Right lobe of liver (tissue), 4 donors: ENCODE measurements around the gene EEF2K.

Experiments used
- POLR2A ChIP-seq: fragments of 450-650 bp; IDR thresholded peaks from one replicate; pipeline ENCODE4 v1.6.1; 2017; ENCODE audit warnings: antibody characterized with exemption, mild to moderate bottlenecking
- TF ChIP-seq, protein P1 (sequence below), 4 donors: fragments of 200-600 bp in 3 of 4; fragments of 450-650 bp in 1 of 4; IDR thresholded peaks; one replicate each; pipeline versions ENCODE4 v1.5.1 to v1.8.0; 2016 to 2022; ENCODE audit warnings: antibody characterized with exemption in 4 of 4, mild to moderate bottlenecking in 2 of 4
- donor health status: DM: no; HTN: no; CAD: no.
- donor health status: DM: no; HTN: no; CAD: no.
- donor health status: DM: no; HTN: yes; CAD: no.

DNA sequence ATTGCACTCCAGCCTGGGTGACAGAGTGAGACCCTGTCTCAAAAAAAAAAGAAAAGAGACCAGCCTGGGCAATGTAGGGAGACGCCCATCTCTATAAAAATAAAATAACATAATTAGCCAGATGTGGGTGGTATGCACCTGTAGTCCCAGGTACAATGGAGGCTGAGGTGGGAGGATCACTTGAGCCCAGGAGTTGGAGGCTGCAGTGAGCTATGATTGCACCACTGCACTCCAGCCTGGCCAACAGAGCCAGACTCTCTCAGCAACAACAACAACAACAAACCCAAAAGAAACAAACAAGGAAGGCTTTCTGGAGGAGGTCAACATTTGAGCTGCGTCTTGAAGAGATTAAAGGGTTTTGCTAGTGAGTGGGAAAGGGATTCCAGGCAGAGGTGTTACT is 8.3 kb downstream of the EEF2K start:
- TF ChIP-seq, protein P1, sequence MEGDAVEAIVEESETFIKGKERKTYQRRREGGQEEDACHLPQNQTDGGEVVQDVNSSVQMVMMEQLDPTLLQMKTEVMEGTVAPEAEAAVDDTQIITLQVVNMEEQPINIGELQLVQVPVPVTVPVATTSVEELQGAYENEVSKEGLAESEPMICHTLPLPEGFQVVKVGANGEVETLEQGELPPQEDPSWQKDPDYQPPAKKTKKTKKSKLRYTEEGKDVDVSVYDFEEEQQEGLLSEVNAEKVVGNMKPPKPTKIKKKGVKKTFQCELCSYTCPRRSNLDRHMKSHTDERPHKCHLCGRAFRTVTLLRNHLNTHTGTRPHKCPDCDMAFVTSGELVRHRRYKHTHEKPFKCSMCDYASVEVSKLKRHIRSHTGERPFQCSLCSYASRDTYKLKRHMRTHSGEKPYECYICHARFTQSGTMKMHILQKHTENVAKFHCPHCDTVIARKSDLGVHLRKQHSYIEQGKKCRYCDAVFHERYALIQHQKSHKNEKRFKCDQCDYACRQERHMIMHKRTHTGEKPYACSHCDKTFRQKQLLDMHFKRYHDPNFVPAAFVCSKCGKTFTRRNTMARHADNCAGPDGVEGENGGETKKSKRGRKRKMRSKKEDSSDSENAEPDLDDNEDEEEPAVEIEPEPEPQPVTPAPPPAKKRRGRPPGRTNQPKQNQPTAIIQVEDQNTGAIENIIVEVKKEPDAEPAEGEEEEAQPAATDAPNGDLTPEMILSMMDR (IDR thresholded peaks at IDR 0.05), result no peak
- no peak for TF ChIP-seq POLR2A
